Measurements from ENCODE around the gene CAPN14. TPM values are rescaled to one million over a fixed set of nuclear protein-coding genes. Genes with fewer than 3 reads are reported as not detected.

Gene CAPN14
- total RNA-seq, 2 experiments from 2014 or later, result 0.20 to 0.30 TPM

GRCh38 chr2:31228717-31229116, 11.4 kb upstream of the CAPN14 start:
- no peak for TF ChIP-seq CTCF (IDR thresholded peaks at IDR 0.05)
- CTCF ChIA-PET, result no interaction called here
- no peak overlapping the region for H3K4me3 ChIP-seq (ENCODE audit: low read length)
- Mint-ChIP-seq H3K4me3 (no peak overlapping the region), H3K9me3 (no peaks in the 10 kb centered on the region), H3K27me3 (peaks cover 30% of the 10 kb centered on the region), H3K27ac (no peak overlapping the region), H3K36me3 (ENCODE audit: low read depth) (no peaks in the 10 kb centered on the region), H3K4me1 (ENCODE audit: low read depth) (peaks cover 16% of the 10 kb centered on the region)
- no peak for ATAC-seq (ENCODE audit: poor library complexity)
- no peaks in the 10 kb centered on the region for H3K9me3 ChIP-seq (ENCODE audit: control insufficient read depth in 1 of 2, insufficient read depth in 1 of 2, low read length in 2 of 2)
- no peaks in the 10 kb centered on the region for H3K36me3 ChIP-seq (ENCODE audit: insufficient read depth, low read length)
- peaks cover 6% of the 10 kb centered on the region for H3K4me1 ChIP-seq (ENCODE audit: insufficient read depth, low read length)
- POLR2A ChIA-PET, result no interaction called here
- intact Hi-C loops (cut with DNase I, micrococcal nuclease), result no loop called here
- H3K27me3 ChIP-seq (ENCODE audit: control insufficient read depth in 1 of 2, insufficient read depth in 2 of 2, low read length in 2 of 2), result no peaks in the 10 kb centered on the region
- no peak for DNase-seq
- no peak overlapping the region for H3K27ac ChIP-seq (ENCODE audit: low read depth in 1 of 2, low read length in 2 of 2)

- DNase-seq, result no peak
Measured at GRCh38 chr2:31227711-31228125, 10.4 kb upstream of the CAPN14 start.

GRCh38 chr2:31227110-31227509, 9.8 kb upstream of the CAPN14 start:
- DNase-seq (no peak), ATAC-seq (ENCODE audit: poor library complexity) (no peak)
- Histone ChIP-seq H3K27ac (ENCODE audit: low read depth in 1 of 2, low read length in 2 of 2) (no peak overlapping the region), H3K9me3 (ENCODE audit: control insufficient read depth in 1 of 2, insufficient read depth in 1 of 2, low read length in 2 of 2) (no peaks in the 10 kb centered on the region), H3K36me3 (ENCODE audit: insufficient read depth, low read length) (no peaks in the 10 kb centered on the region), H3K4me1 (ENCODE audit: insufficient read depth, low read length) (no peaks in the 10 kb centered on the region), H3K4me3 (ENCODE audit: low read length) (no peak overlapping the region), H3K27me3 (ENCODE audit: control insufficient read depth in 1 of 2, insufficient read depth in 2 of 2, low read length in 2 of 2) (no peaks in the 10 kb centered on the region)
- Mint-ChIP-seq H3K9me3 (no peaks in the 10 kb centered on the region), H3K36me3 (ENCODE audit: low read depth) (no peaks in the 10 kb centered on the region), H3K27ac (no peak overlapping the region), H3K27me3 (peaks cover 31% of the 10 kb centered on the region), H3K4me1 (ENCODE audit: low read depth) (no peaks in the 10 kb centered on the region), H3K4me3 (no peak overlapping the region)
- ChIA-PET POLR2A (no interaction called here), CTCF (no interaction called here)
- intact Hi-C loops (cut with DNase I, micrococcal nuclease), result no loop called here
- TF ChIP-seq CTCF (IDR thresholded peaks at IDR 0.05), result no peak

More at GRCh38 chr2:31227711-31228125, 10.4 kb upstream of the CAPN14 start:
- Mint-ChIP-seq H3K27me3 (peaks cover 31% of the 10 kb centered on the region), H3K36me3 (ENCODE audit: low read depth) (no peaks in the 10 kb centered on the region), H3K9me3 (no peaks in the 10 kb centered on the region), H3K4me3 (no peak overlapping the region), H3K27ac (no peak overlapping the region), H3K4me1 (ENCODE audit: low read depth) (peaks cover 6% of the 10 kb centered on the region)
- Histone ChIP-seq H3K4me3 (ENCODE audit: low read length) (no peak overlapping the region), H3K4me1 (ENCODE audit: insufficient read depth, low read length) (no peaks in the 10 kb centered on the region), H3K36me3 (ENCODE audit: insufficient read depth, low read length) (no peaks in the 10 kb centered on the region), H3K27ac (ENCODE audit: low read depth in 1 of 2, low read length in 2 of 2) (no peak overlapping the region), H3K27me3 (ENCODE audit: control insufficient read depth in 1 of 2, insufficient read depth in 2 of 2, low read length in 2 of 2) (no peaks in the 10 kb centered on the region), H3K9me3 (ENCODE audit: control insufficient read depth in 1 of 2, insufficient read depth in 1 of 2, low read length in 2 of 2) (no peaks in the 10 kb centered on the region)
- no peak for ATAC-seq (ENCODE audit: poor library complexity)
- POLR2A ChIA-PET, result no interaction called here
- no peak for TF ChIP-seq CTCF (IDR thresholded peaks at IDR 0.05)
- CTCF ChIA-PET, result no interaction called here
- intact Hi-C loops (cut with DNase I, micrococcal nuclease), result no loop called here
